GM21381 (cell line): ENCODE results near the gene CYBA.
"Not testable (repeated sequence)": the region's sequence is repeated elsewhere in the genome, so short reads cannot be mapped to it uniquely, and the experiment has no call there.

ENCODE experiments used
- ATAC-seq: cut with Tn5 transposase; IDR thresholded peaks from one replicate; pipeline ENCODE4 v1.9.1; 2021; ENCODE audit warnings: mild to moderate bottlenecking, moderate library complexity; ENCODE audit not compliant: unreplicated experiment

CYBA gene

DNA sequence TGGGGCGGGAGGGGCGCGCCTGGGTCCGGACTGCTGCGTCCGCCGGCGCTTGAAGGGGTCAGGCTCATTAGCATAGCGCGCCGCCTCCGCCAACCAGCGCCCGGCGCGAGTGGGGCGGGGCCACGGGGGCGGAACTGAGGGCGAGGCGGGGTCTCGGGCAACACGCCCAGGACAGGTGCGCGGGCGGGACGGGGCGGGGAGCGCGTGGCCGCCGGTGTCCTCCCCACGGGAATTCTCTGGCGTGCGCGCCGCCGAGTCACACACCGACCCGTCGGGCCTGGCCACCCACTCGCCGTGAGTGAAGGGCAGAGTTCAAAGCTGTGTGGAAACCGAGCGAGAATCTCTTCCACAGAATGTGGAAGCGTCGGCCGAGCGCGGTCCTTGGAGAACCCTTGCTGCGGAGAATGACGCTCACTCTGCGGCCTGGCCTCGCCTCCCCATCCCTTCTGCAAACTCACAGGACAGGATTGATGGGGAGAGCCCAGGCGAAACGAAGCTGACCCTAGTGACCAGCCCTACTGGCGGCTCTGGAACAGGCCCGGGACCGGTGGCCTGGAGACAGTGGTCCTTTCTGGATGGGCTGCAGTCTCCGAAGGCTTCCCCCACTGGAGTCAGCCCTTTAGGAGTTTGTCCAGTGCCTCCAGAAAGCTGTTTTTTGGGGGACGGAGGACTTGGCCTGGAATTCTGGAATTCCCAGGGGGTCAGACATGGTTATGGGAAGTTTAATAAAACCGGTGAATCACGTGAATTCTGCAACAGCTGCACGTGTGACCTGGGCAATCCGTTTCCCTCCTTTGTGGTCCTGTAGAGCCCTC is 35.8 kb upstream of the CYBA start, which contains the start of gene SNAI3:
SNAI3 (minus strand) TSS at position 69 of the 815 bp plus-strand sequence. CDS start 101 bp downstream, outside the sequence.
- ATAC-seq, result peak; percentile 69

DNA sequence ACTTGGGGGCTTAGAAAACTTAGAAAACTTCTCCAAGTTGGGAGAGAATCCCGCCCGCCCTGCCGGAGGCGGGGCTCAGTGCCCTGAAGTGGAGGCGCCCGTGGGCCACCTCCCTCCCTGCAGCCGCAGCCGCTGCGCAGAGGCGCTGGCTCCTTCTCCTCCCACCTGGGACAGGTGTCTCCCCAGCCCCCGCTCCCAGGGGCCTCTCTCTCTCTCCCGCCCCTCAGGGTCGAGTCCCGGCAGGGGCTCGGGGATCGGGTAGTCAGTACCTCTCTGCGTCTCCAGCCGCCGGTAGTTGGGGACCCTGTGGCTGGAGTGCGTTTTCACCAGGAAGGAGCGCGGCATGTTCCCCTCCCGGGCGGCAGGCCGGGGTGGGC is 35.2 kb upstream of the CYBA start:
- ATAC-seq, result no peak

DNA sequence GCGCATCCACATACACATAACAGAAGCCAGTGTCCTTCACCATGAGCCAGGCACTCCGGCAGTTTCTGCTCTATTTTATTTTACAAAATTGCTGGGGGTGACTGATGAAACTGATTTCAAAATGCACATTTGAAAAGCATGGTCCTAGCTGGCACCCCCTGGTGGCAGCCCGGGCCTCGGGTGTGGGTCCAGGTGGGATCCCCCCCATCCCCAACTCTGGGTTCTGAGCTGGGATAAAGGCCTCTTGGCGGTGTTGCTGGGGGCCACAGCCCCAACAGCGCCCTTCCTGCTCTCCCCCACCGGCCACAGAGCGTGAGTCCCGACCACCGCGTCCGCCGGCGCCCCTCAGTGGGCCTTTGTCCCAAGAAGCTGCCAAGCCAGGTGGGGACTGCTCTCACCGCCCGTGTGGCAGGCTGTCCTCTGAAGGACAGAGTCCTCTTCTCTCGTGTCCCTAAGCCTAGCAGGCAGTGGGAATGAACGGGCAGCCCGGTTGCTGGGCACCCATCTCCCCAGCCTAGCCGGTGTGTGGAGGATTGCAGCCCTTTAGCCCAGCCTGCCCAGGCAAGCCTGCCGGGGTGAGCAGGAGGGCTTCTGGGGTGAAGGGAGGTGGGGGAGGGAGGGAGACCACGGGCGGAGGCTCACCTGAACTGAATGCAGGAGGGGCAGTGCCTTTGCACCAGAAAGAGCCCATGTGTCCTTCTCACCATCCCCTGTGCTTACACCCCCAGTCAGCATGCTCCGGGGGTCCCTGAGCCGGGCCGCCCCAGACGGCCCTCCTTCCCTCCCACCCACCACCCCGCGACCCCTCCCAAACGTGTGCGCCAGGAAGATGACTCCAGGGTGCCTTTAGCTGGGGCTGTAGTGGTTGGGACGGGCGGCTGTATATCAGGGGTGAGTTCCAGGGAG is 34.6 kb upstream of the CYBA start:
- no peak for ATAC-seq

DNA sequence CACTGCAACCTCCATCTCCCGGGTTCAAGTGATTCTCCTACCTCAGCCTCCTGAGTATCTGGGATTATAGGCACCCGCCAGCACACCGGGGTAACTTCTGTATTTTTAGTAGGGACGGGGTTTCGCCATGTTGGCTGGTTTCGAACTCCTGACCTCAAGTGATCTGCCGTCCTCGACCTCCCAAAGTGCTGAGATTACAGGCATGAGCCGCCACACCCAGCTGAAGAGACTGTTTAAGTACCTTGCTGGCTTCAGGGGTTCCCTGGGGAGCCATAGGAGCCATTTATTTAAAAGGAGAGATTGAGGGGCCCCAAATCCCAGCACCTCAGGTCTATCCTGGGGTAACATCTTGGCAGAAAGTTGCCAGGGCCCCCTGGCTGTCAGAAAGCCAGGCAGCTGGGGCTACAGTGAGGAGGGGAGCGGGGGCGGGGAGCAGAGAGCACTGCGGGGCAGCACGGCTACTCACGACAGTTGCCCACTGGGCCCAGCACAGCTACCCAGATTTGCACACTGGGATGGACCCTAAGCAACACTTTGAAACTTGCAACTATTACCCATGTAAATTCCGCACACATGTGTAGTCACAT is 33.8 kb upstream of the CYBA start:
- ATAC-seq, result no peak

DNA sequence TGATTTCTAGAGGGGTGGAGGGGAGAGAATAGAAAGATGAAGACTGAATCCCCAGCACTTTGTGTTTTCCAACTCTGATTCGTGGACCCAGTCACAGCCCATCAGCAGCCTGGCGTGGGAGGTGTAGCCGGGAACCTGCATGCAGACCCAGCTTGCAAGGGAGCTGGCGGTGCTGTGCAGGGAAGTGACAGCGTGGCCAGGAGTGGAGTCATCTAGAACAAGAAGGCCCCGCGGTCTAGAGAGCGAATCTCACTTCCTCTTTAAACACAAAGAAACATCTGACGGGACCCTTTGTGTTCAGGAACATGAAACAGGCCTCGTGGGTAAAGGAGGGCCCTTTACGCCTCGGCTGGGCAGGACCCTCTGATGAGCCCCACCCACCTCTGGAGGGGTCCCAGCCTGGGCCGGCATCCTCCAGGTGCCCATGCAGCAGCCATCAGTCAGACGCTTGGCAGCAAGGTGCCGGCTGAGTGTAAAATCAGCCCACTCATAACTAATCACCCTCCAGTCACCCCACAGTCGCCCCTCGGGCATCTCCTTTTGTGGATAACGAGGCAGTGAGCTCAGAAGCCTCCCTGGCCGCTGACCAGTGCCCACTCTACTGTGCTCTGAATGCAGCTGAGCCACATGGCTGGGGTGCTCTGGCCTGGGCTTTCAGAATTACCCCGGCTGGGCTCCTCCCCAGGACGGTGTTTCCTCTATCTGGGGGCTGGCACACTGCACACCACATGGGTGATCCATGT is 31.0 kb upstream of the CYBA start:
- ATAC-seq, result peak; percentile 63

DNA sequence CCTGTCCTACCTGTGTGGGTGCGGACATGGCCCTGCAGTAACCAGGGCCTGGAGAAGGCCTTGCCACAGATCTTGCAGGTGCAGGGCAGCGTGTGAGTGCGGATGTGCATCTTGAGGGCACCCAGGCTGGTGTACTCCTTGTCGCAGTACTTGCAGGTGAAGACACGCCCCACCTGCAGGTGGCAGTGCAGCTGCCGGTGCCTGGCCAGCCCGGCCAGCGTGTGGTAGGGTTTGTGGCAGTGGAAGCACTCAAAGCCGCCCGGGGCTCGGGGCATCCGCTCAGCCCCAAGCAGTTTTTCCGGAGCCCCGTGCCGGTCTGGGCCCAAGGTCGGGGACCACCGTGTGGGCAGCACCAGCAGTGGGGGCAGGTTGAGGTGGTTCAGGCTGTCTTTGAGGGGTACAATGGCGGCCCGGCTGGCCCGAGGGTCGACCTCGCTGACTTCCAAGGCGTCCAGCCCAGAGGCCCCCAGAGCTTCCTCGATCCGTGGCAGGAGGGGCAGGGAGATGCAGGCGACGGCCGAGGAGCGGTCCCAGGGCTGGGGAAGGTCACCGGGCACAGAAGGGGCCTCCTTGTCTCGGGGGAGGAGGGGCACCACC is 30.3 kb upstream of the CYBA start:
- peak; percentile 7 for ATAC-seq

DNA sequence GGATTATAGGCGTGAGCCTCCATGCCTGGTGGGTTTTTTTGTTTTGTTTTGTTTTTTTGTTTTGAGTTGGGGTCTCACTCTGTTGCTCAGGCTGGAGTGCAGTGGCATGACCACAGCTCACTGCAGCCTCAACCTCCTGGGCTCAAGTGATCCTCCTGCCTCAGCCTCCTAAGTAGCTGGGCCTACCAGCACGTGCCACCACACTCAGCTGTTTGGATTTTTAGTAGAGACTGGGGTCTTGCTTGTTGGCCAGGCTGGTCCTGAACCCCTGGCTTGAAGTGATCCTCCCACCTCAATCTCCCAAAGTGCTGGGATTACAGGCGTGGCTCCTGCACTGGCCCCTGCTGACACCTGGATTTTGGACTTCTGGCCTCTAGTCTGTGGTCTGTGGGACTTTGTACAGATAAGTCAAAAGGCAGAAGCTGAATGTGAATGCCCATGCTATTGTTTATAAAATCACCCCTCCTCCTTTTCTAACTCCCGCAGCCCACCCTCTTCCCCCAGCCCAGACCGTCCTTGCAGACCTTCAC is 29.8 kb upstream of the CYBA start:
- ATAC-seq, result no peak

DNA sequence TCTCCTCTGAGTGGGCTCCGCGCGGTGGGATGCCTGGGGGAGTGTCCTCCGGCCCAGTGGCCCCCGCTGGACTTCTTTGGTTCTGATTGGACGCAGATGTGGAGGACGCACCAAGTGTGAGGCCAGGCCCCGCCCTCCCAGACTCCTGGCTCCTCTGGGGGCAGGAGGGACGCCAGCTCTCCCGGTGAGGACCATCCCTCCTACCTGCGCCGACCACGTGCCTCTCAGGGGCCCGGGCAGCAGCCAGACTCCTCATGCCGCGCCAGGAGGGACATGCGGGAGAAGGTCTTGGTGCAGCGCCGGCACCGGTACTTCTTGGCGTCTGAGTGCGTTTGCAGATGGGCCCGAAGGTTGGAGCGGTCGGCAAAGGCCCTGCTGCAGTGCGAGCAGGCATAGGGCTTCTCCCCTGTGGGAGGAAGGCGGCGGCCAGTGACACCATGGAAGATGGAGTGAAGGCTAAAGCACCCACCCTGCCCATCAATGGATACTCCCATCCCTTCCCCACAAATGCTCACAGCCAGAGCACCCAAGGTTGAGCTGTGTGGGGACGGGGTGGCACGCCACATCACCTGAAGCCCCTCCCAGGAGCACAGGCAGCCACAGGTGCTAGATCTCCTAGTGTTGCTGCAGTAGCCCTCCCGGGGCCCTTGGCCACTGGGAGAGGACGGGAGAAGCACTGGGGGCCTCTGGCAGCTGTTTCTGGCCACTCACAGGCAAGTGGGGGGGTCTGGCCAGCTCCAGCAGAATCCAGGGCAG is 27.5 kb upstream of the CYBA start:
- ATAC-seq, result no peak

DNA sequence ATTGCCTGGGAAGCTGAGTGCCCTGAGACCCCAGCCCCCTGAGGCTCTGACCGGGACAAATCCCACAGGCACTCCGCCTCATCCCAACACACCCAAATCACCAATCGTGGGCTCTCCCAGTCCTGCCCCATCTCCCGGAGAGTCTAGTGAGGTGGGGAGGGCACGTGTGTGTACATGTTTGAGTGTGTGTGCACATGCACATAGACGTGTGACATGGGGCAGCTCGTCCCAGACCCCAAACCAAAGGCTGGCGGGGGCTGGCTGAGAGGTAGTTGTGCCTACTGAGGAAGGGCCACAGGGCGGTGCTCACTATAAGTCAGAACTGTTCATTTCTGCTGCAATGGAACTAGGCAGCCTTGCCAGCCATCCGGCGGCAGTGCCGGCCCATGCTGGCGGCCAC is 26.9 kb upstream of the CYBA start:
- no peak for ATAC-seq

DNA sequence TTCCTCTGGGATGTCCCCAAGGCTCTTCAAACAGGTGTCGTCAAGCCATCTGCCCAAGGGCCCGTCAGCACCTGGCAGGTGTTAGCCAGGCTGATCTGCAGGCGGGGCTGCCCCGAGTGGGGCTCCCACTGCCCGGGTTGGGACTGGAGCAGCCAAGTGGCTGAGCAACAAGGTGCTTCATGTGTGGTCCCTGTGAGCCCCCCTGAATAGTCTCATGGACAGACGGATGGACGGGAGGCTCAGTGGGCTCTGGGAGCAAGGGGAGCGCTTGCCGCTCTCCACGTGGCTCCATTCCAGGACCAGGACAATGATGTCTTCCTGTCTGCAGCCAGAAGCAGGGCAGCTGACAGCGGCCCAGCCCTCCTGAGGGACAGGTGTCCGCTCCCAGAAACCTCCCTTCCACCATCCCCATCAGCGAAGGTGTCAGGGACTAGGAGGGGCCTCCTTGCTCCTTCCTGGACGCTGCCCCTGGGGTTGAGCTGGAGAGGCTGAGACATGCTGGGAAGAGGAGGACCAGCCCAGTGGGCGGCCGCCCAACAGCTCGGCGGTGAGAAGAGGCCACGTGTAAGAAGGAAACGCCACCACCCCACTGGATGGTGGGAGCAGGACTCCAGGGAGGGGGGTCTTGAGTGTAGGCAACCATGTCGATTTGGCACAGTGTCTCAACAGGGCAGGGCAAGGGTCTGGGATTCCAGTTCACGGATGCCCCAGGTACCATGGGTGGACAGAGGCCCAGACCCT is 25.8 kb upstream of the CYBA start:
- no peak for ATAC-seq

DNA sequence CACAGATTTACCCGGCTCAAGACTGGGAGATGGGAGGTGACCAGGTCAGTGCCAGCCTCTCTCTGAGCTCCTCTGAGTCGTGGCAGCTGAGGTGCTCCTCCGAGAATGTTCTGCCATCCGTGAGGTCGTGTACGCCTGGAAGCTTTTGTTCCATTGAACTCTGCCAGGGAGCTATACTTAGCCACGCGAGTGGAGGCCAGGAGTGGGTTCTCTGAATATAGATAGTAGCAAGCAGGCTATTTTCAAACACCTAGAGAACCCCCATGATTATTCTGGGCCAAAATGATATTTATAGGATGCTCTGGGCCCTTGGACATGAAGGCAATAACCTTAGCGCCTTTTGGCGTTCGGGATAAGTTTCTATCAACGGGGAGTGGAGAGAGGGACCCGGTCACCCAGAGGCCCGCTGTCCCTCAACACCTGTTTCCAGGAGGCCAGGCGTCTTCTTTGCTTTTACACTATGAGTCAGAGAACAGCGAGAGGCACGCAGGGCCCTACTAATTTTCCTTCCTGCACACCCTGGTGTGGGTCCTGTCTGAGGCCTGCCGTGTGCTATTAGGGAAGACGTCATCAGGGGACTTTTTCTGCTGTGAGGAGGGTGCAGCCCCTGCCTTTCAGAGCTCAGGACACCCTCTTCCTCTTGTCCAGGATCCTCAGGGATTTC is 23.0 kb upstream of the CYBA start:
- ATAC-seq, result no peak

DNA sequence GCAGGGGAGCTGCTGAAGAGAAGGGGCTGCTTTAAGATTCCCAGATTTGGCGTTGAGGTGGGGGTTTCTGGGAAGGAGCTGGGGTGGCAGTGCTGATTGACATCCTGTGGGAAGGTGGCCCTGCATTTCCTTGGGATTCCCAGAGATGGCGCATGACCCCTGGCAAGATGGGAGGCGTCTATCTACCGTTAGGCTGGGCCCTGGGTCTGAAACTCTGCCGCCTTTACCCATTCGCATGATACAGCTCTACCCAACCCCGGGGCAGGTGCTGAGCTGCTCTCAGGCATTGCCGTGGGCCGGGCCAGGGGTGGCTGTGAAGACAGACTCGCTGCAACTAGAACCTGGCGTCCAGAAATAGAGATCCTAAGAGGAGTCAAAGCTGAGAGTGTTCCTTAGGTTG is 21.9 kb upstream of the CYBA start:
- no peak for ATAC-seq

DNA sequence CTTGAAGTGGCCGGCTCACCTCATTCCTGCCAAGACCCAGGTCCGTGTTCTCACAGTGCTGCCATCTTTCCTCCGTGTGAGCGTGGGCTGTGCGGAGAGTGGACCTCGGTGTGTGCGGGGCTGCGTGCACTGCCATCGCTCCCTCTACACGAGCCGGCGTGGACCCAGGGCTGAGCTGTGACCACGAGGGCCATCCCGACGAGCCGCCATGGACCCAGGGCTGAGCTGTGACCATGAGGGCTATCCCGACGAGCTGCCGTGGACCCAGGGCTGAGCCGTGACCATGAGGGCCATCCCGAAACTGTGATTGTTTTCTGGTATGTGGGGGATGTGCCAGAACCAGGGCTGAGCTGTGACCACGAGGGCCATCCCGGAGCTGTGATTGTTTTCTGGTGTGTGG is 21.0 kb upstream of the CYBA start:
- no peak for ATAC-seq

DNA sequence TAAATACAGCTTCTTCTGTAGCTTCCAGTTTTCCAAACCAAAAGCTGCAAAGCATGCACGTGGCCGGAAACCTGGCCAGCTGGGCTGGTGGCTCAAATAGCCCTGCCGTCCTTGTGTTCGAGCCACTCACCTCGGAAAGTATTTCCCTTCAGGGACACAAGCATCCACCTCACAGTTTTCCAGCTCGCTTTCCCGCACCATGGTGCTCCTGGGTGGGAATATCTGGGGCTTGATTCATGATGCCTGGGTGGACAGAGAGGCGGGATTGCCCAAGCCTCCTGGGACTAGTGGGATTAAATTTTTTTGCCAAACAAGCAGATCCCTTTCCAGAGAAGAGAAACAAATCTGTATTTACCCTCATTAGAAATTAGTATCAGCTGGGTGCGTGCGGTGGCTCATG is 19.1 kb upstream of the CYBA start:
- no peak for ATAC-seq

DNA sequence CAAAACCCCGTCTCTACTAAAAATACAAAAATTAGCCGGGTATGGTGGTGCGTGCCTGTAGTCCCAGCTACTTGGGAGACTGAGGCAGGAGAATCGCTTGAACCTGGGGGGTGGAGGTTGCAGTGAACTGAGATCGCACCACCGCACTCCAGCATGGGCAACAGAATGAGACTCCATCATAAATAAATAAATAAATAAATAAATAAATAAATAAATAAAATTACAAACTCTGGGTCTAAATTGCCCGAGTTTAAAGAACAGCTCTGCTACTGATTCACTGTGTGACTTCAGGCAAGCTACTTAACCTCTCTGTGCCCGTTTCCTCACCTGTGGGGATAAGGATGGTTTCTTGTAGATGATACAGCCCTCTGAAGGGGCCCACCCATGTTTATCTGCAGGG is 18.6 kb upstream of the CYBA start:
- not testable (repeated sequence) for ATAC-seq

DNA sequence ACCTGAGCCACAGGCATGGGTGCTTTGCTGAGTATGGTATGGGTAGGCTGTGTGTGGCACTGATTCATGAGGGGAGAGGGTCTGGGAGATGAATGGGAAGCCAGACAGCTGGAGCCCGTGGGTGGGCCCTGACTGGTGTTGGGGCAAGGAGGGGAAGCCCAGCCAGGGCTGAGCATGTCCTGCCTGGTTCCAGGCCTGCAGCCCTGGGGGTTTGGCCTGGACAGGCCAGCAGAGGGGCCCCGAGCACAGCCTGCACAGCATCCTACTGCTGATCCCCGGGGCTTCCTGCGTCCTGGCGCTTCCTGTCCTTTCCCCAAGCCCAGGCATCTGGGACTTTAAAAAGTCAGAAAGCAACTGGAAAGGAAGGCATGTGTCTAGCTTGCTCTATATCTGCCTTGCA is 16.6 kb upstream of the CYBA start:
- no peak for ATAC-seq

DNA sequence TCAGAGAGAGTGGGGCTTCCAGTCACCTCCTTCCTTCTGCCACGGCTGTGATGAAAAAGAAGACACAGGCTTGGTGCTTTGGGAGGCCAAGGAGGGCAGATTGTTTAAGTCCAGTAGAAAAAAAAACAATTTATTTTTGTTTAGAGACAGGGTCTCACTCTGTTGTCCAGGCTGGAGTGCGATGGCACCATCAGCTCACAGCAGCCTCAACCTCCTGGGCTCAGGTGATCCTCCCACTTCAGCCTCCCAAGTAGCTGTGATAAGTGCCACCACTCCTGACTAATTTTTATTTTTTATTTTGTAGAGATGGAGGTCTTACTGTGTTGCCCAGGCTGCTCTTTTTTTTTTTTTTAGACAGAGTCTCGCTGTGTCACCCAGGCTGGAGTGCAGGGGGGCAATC is 14.7 kb upstream of the CYBA start:
- no peak for ATAC-seq

DNA sequence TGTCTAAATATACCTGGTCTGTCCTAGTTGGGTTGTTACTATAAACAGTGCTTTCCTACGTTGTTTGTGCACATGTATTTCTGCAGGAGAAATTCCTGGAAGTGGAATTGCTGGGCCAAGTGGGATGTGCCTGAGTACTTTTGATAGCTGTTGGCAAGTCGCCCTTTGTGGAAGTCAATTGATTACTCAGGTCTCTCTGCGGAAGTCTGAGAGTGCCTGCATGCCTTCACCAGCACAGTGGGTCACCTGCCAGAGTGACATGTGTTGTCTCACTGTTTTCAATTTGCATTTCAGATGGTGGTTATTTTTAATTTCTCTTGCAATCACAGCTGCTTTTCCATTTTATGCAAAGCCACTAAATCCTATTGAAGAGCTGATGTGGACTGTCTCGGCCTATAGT is 14.3 kb upstream of the CYBA start:
- no peak for ATAC-seq
